ENCODE measurements around the gene OR1E2. TPM values are rescaled to one million over a fixed set of nuclear protein-coding genes. Genes with fewer than 3 reads are reported as not detected.

Gene OR1E2
- total RNA-seq, 2 donors from 2014 or later, result not detected

DNA sequence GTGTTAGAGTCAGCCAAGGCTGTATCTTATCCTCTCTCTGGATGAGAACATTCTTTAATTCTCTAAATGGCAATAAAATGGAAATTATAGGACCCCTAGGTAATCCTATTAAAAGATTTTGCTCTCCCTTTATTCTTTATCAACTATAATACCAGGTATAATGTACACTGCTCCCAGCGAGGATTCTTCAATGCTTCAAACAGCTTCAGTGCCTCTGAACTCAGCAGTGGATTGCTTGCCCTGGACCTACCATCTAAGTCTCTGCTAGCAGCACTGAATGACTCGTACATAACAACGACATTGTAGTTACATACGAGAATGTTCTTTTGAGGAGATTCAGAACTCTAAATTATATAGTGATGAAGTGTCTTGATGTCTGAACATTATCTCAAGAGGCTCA, 43.9 kb downstream of the OR1E2 start:
- Histone ChIP-seq H3K4me3 (no peak overlapping the region), H3K27ac (no peak overlapping the region), H3K4me1 (ENCODE audit: control insufficient read depth in 1 of 2, low read depth in 2 of 2) (no peaks in the 10 kb centered on the region), H3K27me3 (replicated peaks; ENCODE audit: insufficient read depth) (no peaks in the 10 kb centered on the region), H3K36me3 (no peaks in the 10 kb centered on the region), H3K9me3 (no peaks in the 10 kb centered on the region)
- ATAC-seq (ENCODE audit: insufficient number of reproducible peaks, low FRiP score, low read depth) (no peak), DNase-seq (ENCODE audit: low spot score) (no peak)
- TF ChIP-seq, protein P1, sequence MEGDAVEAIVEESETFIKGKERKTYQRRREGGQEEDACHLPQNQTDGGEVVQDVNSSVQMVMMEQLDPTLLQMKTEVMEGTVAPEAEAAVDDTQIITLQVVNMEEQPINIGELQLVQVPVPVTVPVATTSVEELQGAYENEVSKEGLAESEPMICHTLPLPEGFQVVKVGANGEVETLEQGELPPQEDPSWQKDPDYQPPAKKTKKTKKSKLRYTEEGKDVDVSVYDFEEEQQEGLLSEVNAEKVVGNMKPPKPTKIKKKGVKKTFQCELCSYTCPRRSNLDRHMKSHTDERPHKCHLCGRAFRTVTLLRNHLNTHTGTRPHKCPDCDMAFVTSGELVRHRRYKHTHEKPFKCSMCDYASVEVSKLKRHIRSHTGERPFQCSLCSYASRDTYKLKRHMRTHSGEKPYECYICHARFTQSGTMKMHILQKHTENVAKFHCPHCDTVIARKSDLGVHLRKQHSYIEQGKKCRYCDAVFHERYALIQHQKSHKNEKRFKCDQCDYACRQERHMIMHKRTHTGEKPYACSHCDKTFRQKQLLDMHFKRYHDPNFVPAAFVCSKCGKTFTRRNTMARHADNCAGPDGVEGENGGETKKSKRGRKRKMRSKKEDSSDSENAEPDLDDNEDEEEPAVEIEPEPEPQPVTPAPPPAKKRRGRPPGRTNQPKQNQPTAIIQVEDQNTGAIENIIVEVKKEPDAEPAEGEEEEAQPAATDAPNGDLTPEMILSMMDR (IDR thresholded peaks at IDR 0.05), result no peak

DNA sequence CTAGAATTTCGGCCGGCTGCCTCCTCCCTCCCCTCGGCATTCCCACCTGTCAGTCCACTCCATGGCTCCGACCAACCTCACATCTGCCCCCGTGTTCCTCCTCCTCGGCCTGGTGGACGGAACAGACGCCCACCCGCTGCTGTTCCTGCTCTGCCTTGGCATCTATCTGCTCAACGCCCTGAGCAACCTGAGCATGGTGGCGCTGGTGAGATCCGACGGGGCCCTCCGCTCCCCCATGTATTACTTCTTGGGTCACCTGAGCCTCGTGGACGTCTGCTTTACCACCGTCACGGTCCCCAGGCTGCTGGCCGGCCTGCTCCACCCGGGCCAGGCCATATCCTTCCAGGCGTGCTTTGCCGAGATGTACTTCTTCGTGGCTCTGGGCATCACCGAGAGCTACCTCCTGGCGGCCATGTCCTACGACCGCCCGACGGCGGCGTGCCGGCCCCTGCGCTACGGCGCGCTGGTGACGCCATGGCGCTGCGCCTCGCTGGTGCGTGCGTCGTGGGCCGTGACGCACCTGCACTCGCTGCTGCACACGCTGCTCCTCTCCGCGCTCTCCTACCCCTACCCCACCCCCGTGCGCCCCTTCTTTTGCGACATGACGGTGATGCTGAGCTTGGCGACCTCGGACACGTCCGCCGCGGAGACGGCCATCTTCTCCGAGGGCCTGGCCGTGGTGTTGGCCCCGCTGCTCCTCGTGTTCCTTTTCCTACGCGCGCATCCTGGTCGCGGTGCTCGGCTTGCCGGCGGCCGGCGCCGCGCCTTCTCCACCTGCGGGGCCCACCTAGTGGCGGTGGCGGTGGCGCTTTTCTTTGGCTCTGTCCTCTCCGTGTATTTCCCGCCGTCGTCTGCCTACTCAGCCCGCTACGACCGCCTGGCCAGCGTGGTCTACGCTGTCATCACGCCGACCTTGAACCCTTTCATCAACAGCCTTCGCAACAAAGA, 47.5 kb downstream of the OR1E2 start, which contains the start of gene OR3A2:
Gene OR3A2, minus strand, starts transcription at position 440 of the 948 bp plus-strand sequence.
- Histone ChIP-seq H3K36me3 (no peaks in the 10 kb centered on the region), H3K9me3 (no peaks in the 10 kb centered on the region), H3K27ac (no peak within 1 kb of the TSS), H3K27me3 (replicated peaks; ENCODE audit: insufficient read depth) (no peaks in the 10 kb centered on the region), H3K4me1 (ENCODE audit: control insufficient read depth in 1 of 2, low read depth in 2 of 2) (no peaks in the 10 kb centered on the region), H3K4me3 (no peak within 1 kb of the TSS)
- TF ChIP-seq, protein P1 (IDR thresholded peaks at IDR 0.05), result no peak
- no peak for DNase-seq (ENCODE audit: low spot score)
- ATAC-seq (ENCODE audit: insufficient number of reproducible peaks, low FRiP score, low read depth), result no peak

Other genes with a start within 250 kb of the OR1E2 start
- not detected for gene OR1A2, start 236.3 kb downstream of the OR1E2 start, total RNA-seq
- not detected for gene OR1A1, start 226.2 kb downstream of the OR1E2 start, total RNA-seq
- 1 to 10 TPM in 1 of 2 donors, not detected in 1; 1.4 TPM for gene OR3A1, start 135.5 kb downstream of the OR1E2 start, total RNA-seq
- under 1 TPM; 0.49 to 0.68 TPM for gene OR3A2, start 47.5 kb downstream of the OR1E2 start, total RNA-seq
- gene OR1E1, start 35.4 kb downstream of the OR1E2 start, total RNA-seq, result not detected
- not detected for gene OR3A3, start 22.5 kb downstream of the OR1E2 start, total RNA-seq
- not detected for gene SPATA22, start 38.0 kb upstream of the OR1E2 start, total RNA-seq
- gene ASPA, start 42.2 kb upstream of the OR1E2 start, total RNA-seq, result 1 to 10 TPM; 1.4 to 2.6 TPM
- under 1 TPM in 1 of 2 donors, not detected in 1; 0.56 TPM for gene TRPV3, start 124.0 kb upstream of the OR1E2 start, total RNA-seq
- 1 to 10 TPM; 5.8 to 7.0 TPM for gene TRPV1, start 175.6 kb upstream of the OR1E2 start, total RNA-seq
- gene SHPK, start 202.4 kb upstream of the OR1E2 start, total RNA-seq, result 10 to 100 TPM; 10.5 to 16.1 TPM
- gene CTNS, start 202.9 kb upstream of the OR1E2 start, total RNA-seq, result 10 to 100 TPM in 1 of 2 donors, 1 to 10 TPM in 1; 6.6 to 23.3 TPM
- 100 to 1,000 TPM; 127 to 243 TPM for gene TAX1BP3, start 234.7 kb upstream of the OR1E2 start, total RNA-seq
- 10 to 100 TPM; 10.8 to 17.6 TPM for gene EMC6, start 235.0 kb upstream of the OR1E2 start, total RNA-seq

Measured in thoracic aorta (tissue), 2 donors.